ENCODE results near the gene MAP3K13. TPM values are rescaled to one million over a fixed set of nuclear protein-coding genes. Genes with fewer than 3 reads are reported as not detected.

Gene MAP3K13
- total RNA-seq, 1 experiment from 2014 or later = 21.0 TPM

DNA sequence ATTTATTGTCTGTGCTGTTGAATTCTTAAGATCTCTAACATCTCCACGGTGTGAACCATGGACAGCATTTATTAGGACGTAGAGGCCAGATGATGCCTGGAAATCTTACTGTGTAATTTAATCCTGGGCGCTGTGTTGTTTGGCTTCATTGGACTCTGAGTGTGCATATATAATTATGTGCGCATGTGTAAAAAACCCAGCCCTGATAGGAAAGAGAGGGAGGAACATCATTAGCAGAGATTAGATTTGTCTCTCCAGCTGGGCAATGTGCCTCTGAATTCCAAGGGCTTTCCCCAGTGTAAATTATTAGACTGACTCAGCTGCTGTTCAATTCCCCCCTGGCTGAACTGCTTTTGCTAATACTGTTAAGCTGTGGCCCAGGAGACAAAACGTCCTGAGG lies 39.6 kb downstream of the MAP3K13 start:
- no peak overlapping the region for H3K27ac ChIP-seq (ENCODE audit: low read depth, low read length)
- no peaks in the 10 kb centered on the region for H3K79me2 ChIP-seq (ENCODE audit: insufficient read depth, low read length)
- no peaks in the 10 kb centered on the region for H3K9me2 ChIP-seq (ENCODE audit: insufficient read depth)
- H2AFZ ChIP-seq (ENCODE audit: low read depth, low read length, poor library complexity, severe bottlenecking) = no peak overlapping the region
- no peak for ATAC-seq
- intact Hi-C loops (cut with micrococcal nuclease) = no loop called here
- BruUV-seq (replicated peaks) = no TSS peak
- H3K4me2 ChIP-seq (ENCODE audit: low read length) = no peak overlapping the region
- CTCF ChIA-PET = no interaction called here
- RAD21 ChIA-PET (ENCODE audit: low non-redundant PET in 1 of 2, low total read pairs in 2 of 2, uncharacterized antibody in 2 of 2, unreplicated experiment in 2 of 2) = no interaction called here
- no peak for DNase-seq (ENCODE audit: low read depth, low spot score)
- no peak overlapping the region for H3K4me3 ChIP-seq (replicated peaks in 1 of 2; ENCODE audit: low read depth in 1 of 2, low read length in 2 of 2)
- no peaks in the 10 kb centered on the region for H3K36me3 ChIP-seq (ENCODE audit: control insufficient read depth in 1 of 2, insufficient read depth in 2 of 2, low read length in 2 of 2)
- TF ChIP-seq FOSL1 (IDR thresholded peaks at IDR 0.05; ENCODE audit: low read depth) (no peak), CBX3 (IDR thresholded peaks at IDR 0.05; ENCODE audit: low read depth) (no peak), SRF (IDR thresholded peaks at IDR 0.05; ENCODE audit: low read depth) (no peak), CEBPB (IDR thresholded peaks at IDR 0.05; ENCODE audit: low read depth) (no peak)
- TF ChIP-seq, protein P1, sequence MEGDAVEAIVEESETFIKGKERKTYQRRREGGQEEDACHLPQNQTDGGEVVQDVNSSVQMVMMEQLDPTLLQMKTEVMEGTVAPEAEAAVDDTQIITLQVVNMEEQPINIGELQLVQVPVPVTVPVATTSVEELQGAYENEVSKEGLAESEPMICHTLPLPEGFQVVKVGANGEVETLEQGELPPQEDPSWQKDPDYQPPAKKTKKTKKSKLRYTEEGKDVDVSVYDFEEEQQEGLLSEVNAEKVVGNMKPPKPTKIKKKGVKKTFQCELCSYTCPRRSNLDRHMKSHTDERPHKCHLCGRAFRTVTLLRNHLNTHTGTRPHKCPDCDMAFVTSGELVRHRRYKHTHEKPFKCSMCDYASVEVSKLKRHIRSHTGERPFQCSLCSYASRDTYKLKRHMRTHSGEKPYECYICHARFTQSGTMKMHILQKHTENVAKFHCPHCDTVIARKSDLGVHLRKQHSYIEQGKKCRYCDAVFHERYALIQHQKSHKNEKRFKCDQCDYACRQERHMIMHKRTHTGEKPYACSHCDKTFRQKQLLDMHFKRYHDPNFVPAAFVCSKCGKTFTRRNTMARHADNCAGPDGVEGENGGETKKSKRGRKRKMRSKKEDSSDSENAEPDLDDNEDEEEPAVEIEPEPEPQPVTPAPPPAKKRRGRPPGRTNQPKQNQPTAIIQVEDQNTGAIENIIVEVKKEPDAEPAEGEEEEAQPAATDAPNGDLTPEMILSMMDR (IDR thresholded peaks at IDR 0.05 in 2 of 3, conservative IDR thresholded peaks at IDR 0.05 in 1 of 3; ENCODE audit: borderline replicate concordance in 1 of 3, insufficient read depth in 1 of 3, low read depth in 2 of 3, low read length in 2 of 3) = no peak
- H4K20me1 ChIP-seq (ENCODE audit: insufficient read depth) = no peaks in the 10 kb centered on the region
- H3K4me1 ChIP-seq (ENCODE audit: control insufficient read depth in 1 of 2, insufficient read depth in 2 of 2, low read length in 2 of 2) = no peaks in the 10 kb centered on the region
- no peak overlapping the region for H3K9ac ChIP-seq (ENCODE audit: low read length)
- peaks cover 8% of the 10 kb centered on the region; the same call in 1 of the 2 replicates for H3K27me3 ChIP-seq (ENCODE audit: insufficient read depth, low read length)
- no peaks in the 10 kb centered on the region for H3K9me3 ChIP-seq (ENCODE audit: control insufficient read depth in 1 of 2, insufficient read depth in 1 of 2, low read depth in 1 of 2, low read length in 2 of 2)
- POLR2A ChIA-PET = no interaction called here

DNA sequence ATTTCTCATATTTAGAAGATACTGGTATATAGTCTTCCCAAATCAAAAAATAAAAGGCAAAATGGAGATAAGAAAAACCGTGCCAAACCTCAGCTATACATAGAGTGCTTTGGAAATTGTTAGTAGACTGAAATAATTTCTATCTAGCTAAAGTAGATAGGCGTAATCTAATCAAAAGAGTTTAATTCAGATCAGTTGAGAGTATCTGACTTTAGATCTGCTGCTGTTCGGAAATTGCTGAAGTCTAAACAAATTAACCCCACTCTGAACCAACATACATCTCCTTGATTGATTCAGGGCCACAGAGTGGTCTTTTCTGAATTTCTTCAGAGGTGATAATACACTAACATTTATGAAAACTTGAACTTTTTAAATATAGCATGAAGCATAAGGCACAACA lies 40.1 kb downstream of the MAP3K13 start:
- Histone ChIP-seq H3K9me3 (ENCODE audit: control insufficient read depth in 1 of 2, insufficient read depth in 1 of 2, low read depth in 1 of 2, low read length in 2 of 2) (no peaks in the 10 kb centered on the region), H3K4me2 (ENCODE audit: low read length) (no peak overlapping the region), H3K79me2 (ENCODE audit: insufficient read depth, low read length) (no peaks in the 10 kb centered on the region), H3K9me2 (ENCODE audit: insufficient read depth) (no peaks in the 10 kb centered on the region), H3K36me3 (ENCODE audit: control insufficient read depth in 1 of 2, insufficient read depth in 2 of 2, low read length in 2 of 2) (no peaks in the 10 kb centered on the region), H2AFZ (ENCODE audit: low read depth, low read length, poor library complexity, severe bottlenecking) (no peak overlapping the region), H3K27ac (ENCODE audit: low read depth, low read length) (no peak overlapping the region), H3K27me3 (ENCODE audit: insufficient read depth, low read length) (peaks cover 8% of the 10 kb centered on the region; the same call in 1 of the 2 replicates), H3K4me1 (ENCODE audit: control insufficient read depth in 1 of 2, insufficient read depth in 2 of 2, low read length in 2 of 2) (no peaks in the 10 kb centered on the region), H3K9ac (ENCODE audit: low read length) (no peak overlapping the region), H4K20me1 (ENCODE audit: insufficient read depth) (no peaks in the 10 kb centered on the region), H3K4me3 (replicated peaks in 1 of 2; ENCODE audit: low read depth in 1 of 2, low read length in 2 of 2) (no peak overlapping the region)
- intact Hi-C loops (cut with micrococcal nuclease) = no loop called here
- CTCF ChIA-PET = no interaction called here
- POLR2A ChIA-PET = no interaction called here
- DNase-seq (ENCODE audit: low read depth, low spot score) (no peak), ATAC-seq (no peak)
- no TSS peak for BruUV-seq (replicated peaks)
- RAD21 ChIA-PET (ENCODE audit: low non-redundant PET in 1 of 2, low total read pairs in 2 of 2, uncharacterized antibody in 2 of 2, unreplicated experiment in 2 of 2) = no interaction called here
- no peak for TF ChIP-seq ZFX (IDR thresholded peaks at IDR 0.05)
- TF ChIP-seq ZNF274 (IDR thresholded peaks at IDR 0.05; ENCODE audit: low read depth, low read length) = no peak
- no peak for TF ChIP-seq CBX3 (IDR thresholded peaks at IDR 0.05; ENCODE audit: low read depth)
- TF ChIP-seq EGR1 (IDR thresholded peaks at IDR 0.05; ENCODE audit: low read depth) = no peak
- TF ChIP-seq EZH2phosphoT487 (IDR thresholded peaks at IDR 0.05; ENCODE audit: borderline replicate concordance) = no peak
- TF ChIP-seq EZH2 (IDR thresholded peaks at IDR 0.05) = no peak
- no peak for TF ChIP-seq JUND (IDR thresholded peaks at IDR 0.05)
- no peak for TF ChIP-seq SRF (IDR thresholded peaks at IDR 0.05; ENCODE audit: low read depth)
- TF ChIP-seq SIN3A (IDR thresholded peaks at IDR 0.05; ENCODE audit: low read depth) = no peak
- TF ChIP-seq REST (IDR thresholded peaks at IDR 0.05; ENCODE audit: low read depth) = no peak
- TF ChIP-seq RAD21 (IDR thresholded peaks at IDR 0.05; ENCODE audit: low read depth) = no peak
- TF ChIP-seq CEBPB (IDR thresholded peaks at IDR 0.05; ENCODE audit: low read depth) = no peak
- TF ChIP-seq POLR2A (IDR thresholded peaks at IDR 0.05; ENCODE audit: borderline replicate concordance, extremely low read depth, insufficient read depth, insufficient read length) = no peak
- no peak for TF ChIP-seq SP1 (IDR thresholded peaks at IDR 0.05; ENCODE audit: low read depth)

All from HCT116 (cell line).